DND-41 (cell line): Measurements from ENCODE around the gene COQ5.

Experiments used
- EZH2 ChIP-seq: IDR thresholded peaks from 3 replicates; pipeline ENCODE4 v1.6.1; 2012; ENCODE audit warnings: borderline replicate concordance, low read depth, mild to moderate bottlenecking, moderate library complexity, low read length, inconsistent platforms; ENCODE audit not compliant: severe bottlenecking
- TF ChIP-seq, protein P1 (sequence below): IDR thresholded peaks from 2 replicates; pipeline ENCODE4 v1.5.1; 2012; ENCODE audit warnings: borderline replicate concordance, low read length, moderate library complexity, mild to moderate bottlenecking; ENCODE audit not compliant: poor library complexity, severe bottlenecking; ENCODE audit errors: extremely low read depth

GRCh38 chr12:120534203-120534702, 5.3 kb upstream of the COQ5 start, which contains the start of gene RNF10:
- TF ChIP-seq, protein P1, sequence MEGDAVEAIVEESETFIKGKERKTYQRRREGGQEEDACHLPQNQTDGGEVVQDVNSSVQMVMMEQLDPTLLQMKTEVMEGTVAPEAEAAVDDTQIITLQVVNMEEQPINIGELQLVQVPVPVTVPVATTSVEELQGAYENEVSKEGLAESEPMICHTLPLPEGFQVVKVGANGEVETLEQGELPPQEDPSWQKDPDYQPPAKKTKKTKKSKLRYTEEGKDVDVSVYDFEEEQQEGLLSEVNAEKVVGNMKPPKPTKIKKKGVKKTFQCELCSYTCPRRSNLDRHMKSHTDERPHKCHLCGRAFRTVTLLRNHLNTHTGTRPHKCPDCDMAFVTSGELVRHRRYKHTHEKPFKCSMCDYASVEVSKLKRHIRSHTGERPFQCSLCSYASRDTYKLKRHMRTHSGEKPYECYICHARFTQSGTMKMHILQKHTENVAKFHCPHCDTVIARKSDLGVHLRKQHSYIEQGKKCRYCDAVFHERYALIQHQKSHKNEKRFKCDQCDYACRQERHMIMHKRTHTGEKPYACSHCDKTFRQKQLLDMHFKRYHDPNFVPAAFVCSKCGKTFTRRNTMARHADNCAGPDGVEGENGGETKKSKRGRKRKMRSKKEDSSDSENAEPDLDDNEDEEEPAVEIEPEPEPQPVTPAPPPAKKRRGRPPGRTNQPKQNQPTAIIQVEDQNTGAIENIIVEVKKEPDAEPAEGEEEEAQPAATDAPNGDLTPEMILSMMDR, result no peak
- no peak for TF ChIP-seq EZH2
